H9 (cell line): Measurements from ENCODE around the gene DHX36. TPM values are rescaled to one million over a fixed set of nuclear protein-coding genes. Genes with fewer than 3 reads are reported as not detected.
A peak's percentile ranks its signal among the peaks of the same experiment; 100 is the strongest.

Experiments used
- DNase-seq: peaks from one replicate; pipeline ENCODE4 v3.0.0-alpha.2; 2017
- H2AFZ ChIP-seq: one replicate; pipeline ENCODE4 v1.6.1; 2013; ENCODE audit warnings: mild to moderate bottlenecking, low read length, control low read depth, moderate library complexity
- H2AK5ac ChIP-seq: 2 replicates; pipeline ENCODE4 v1.6.1; 2013; ENCODE audit warnings: low read length, control low read depth, mixed read lengths; ENCODE audit not compliant: insufficient read length
- H2BK120ac ChIP-seq: one replicate; pipeline ENCODE4 v1.6.1; 2013; ENCODE audit warnings: low read depth, mild to moderate bottlenecking, low read length, control low read depth, inconsistent platforms; ENCODE audit not compliant: poor library complexity, severe bottlenecking
- H2BK12ac ChIP-seq: 2 replicates; pipeline ENCODE4 v1.6.1; 2013; ENCODE audit warnings: low read length, control low read depth, mixed read lengths, low read depth; ENCODE audit not compliant: insufficient read length
- H2BK15ac ChIP-seq: 2 replicates; pipeline ENCODE4 v1.6.1; 2013; ENCODE audit warnings: low read depth, low read length, control low read depth
- H2BK20ac ChIP-seq: one replicate; pipeline ENCODE4 v1.6.1; 2013; ENCODE audit warnings: low read depth, mild to moderate bottlenecking, low read length, control low read depth, inconsistent platforms; ENCODE audit not compliant: poor library complexity, severe bottlenecking
- H2BK5ac ChIP-seq: 2 replicates; pipeline ENCODE4 v1.6.1; 2013; ENCODE audit warnings: low read length, control low read depth, mixed read lengths; ENCODE audit not compliant: insufficient read length
- H3K14ac ChIP-seq: 2 replicates; pipeline ENCODE4 v1.6.1; 2013; ENCODE audit warnings: low read length, control low read depth; ENCODE audit not compliant: insufficient read depth
- H3K18ac ChIP-seq: 2 replicates; pipeline ENCODE4 v1.6.1; 2013; ENCODE audit warnings: low read depth, mild to moderate bottlenecking, mixed read lengths, low read length, control low read depth; ENCODE audit not compliant: insufficient read length
- H3K23ac ChIP-seq: 2 replicates; pipeline ENCODE4 v1.6.1; 2013; ENCODE audit warnings: low read length, control low read depth, mixed read lengths, low read depth; ENCODE audit not compliant: insufficient read length
- H3K23me2 ChIP-seq: 2 replicates; pipeline ENCODE4 v1.6.1; 2013; ENCODE audit warnings: low read depth, mild to moderate bottlenecking, mixed read lengths, low read length, control low read depth; ENCODE audit not compliant: insufficient read length, poor library complexity, severe bottlenecking
- H3K27ac ChIP-seq: 2 replicates; pipeline ENCODE4 v1.5.1; 2013; ENCODE audit warnings: low read length, control low read depth, mixed read lengths, low read depth; ENCODE audit not compliant: insufficient read length
- H3K27me3 ChIP-seq: 2 replicates; pipeline ENCODE4 v1.6.1; 2013; ENCODE audit warnings: low read length, control low read depth, inconsistent platforms; ENCODE audit not compliant: insufficient read depth
- H3K4ac ChIP-seq: 2 replicates; pipeline ENCODE4 v1.6.1; 2013; ENCODE audit warnings: low read depth, mild to moderate bottlenecking, control low read depth, inconsistent platforms, low read length, moderate library complexity
- H3K4me1 ChIP-seq: 2 replicates; pipeline ENCODE4 v1.6.1; 2013; ENCODE audit warnings: low read length, control low read depth, inconsistent platforms; ENCODE audit not compliant: insufficient read depth
- H3K4me2 ChIP-seq: 2 replicates; pipeline ENCODE4 v1.6.1; 2013; ENCODE audit warnings: low read length, control low read depth, mixed read lengths; ENCODE audit not compliant: insufficient read length, insufficient read depth
- H3K56ac ChIP-seq: 2 replicates; pipeline ENCODE4 v1.6.1; 2013; ENCODE audit warnings: low read depth, mild to moderate bottlenecking, mixed read lengths, low read length, control low read depth; ENCODE audit not compliant: insufficient read length
- H3K79me1 ChIP-seq: 2 replicates; pipeline ENCODE4 v1.6.1; 2013; ENCODE audit warnings: low read depth, mild to moderate bottlenecking, moderate library complexity, low read length, control low read depth, inconsistent platforms; ENCODE audit not compliant: insufficient read depth, poor library complexity, severe bottlenecking
- H3K79me2 ChIP-seq: 2 replicates; pipeline ENCODE4 v1.6.1; 2013; ENCODE audit warnings: low read length, control low read depth, inconsistent platforms; ENCODE audit not compliant: insufficient read depth
- H3K9ac ChIP-seq: 2 replicates; pipeline ENCODE4 v1.6.1; 2013; ENCODE audit warnings: low read length, control low read depth, mixed read lengths; ENCODE audit not compliant: insufficient read length; ENCODE audit errors: extremely low read depth
- H3K9me3 ChIP-seq: one replicate; pipeline ENCODE4 v1.6.1; 2013; ENCODE audit warnings: low read depth, low read length, inconsistent platforms; ENCODE audit not compliant: control insufficient read depth
- H3T11ph ChIP-seq: one replicate; pipeline ENCODE4 v1.6.1; 2013; ENCODE audit warnings: mild to moderate bottlenecking, low read length, control low read depth, inconsistent platforms
- H4K20me1 ChIP-seq: one replicate; pipeline ENCODE4 v1.6.1; 2013; ENCODE audit not compliant: control insufficient read depth, insufficient read length, insufficient read depth
- H4K5ac ChIP-seq: 2 replicates; pipeline ENCODE4 v1.6.1; 2013; ENCODE audit warnings: low read depth, mild to moderate bottlenecking, mixed read lengths, low read length, control low read depth; ENCODE audit not compliant: insufficient read length
- H4K8ac ChIP-seq: replicated peaks from 2 replicates; pipeline ENCODE4 v1.6.1; 2013; ENCODE audit warnings: low read length, control low read depth, mixed read lengths, low read depth; ENCODE audit not compliant: insufficient read length
- H4K91ac ChIP-seq: 2 replicates; pipeline ENCODE4 v1.6.1; 2013; ENCODE audit warnings: low read depth, mild to moderate bottlenecking, moderate library complexity, mixed read lengths, low read length, control low read depth; ENCODE audit not compliant: insufficient read length
- H3K27ac Mint-ChIP-seq, 3 experiments: 2 replicates in 2 of 3; 3 replicates in 1 of 3; pipeline ENCODE4 v1.8.0; 2020 to 2021; ENCODE audit warnings: mixed read lengths in 3 of 3, mild to moderate bottlenecking in 1 of 3, moderate library complexity in 1 of 3
- H3K27me3 Mint-ChIP-seq: 2 replicates; pipeline ENCODE4 v1.8.0; 2021; ENCODE audit warnings: low read depth, mild to moderate bottlenecking, moderate library complexity, mixed read lengths
- H3K36me3 Mint-ChIP-seq, 3 experiments: 2 replicates in 2 of 3; 3 replicates in 1 of 3; pipeline ENCODE4 v1.8.0; 2020 to 2021; ENCODE audit warnings: low read depth in 3 of 3, mixed read lengths in 3 of 3; ENCODE audit not compliant: insufficient read depth in 1 of 3
- H3K4me1 Mint-ChIP-seq, 2 experiments: 2 replicates each; pipeline ENCODE4 v1.8.0; 2020; ENCODE audit warnings: mixed read lengths in 2 of 2
- H3K4me3 Mint-ChIP-seq, 2 experiments: 2 replicates in 1 of 2; 3 replicates in 1 of 2; pipeline ENCODE4 v1.8.0; 2020 to 2021; ENCODE audit warnings: mild to moderate bottlenecking in 2 of 2, mixed read lengths in 2 of 2, moderate library complexity in 1 of 2
- H3K9me3 Mint-ChIP-seq, 2 experiments: 2 replicates in 1 of 2; 3 replicates in 1 of 2; pipeline ENCODE4 v1.8.0; 2020; ENCODE audit warnings: mild to moderate bottlenecking in 2 of 2, mixed read lengths in 2 of 2, moderate library complexity in 1 of 2
- CTCF ChIP-seq: fragments of 200-600 bp; sonication (generic); conservative IDR thresholded peaks from 3 replicates; pipeline ENCODE4 v1.8.0; 2021; ENCODE audit warnings: antibody characterized with exemption, mild to moderate bottlenecking
- WGBS: extraction: QIAGEN DNeasy Blood & Tissue Kit; methylation state at CpG from one replicate; pipeline ENCODE4 v1.1.7; 2013; ENCODE audit warnings: missing lambda C conversion rate, low lambda C conversion rate, mixed read lengths; ENCODE audit not compliant: insufficient read length; ENCODE audit errors: extremely low coverage; 5-methylcytosine and 5-hydroxymethylcytosine counted together
- total RNA-seq: library from RNA; stranded (reverse); gene quantifications from 2 replicates; pipeline ENCODE4 v1.2.1, GENCODE V29; 2021

DHX36 gene
- total RNA-seq, 1 experiment from 2014 or later = 103 TPM

- Histone ChIP-seq H3K23ac (no peak overlapping the region), H2BK120ac (no peak overlapping the region), H4K5ac (no peak overlapping the region), H3K23me2 (no peaks in the 10 kb centered on the region), H2AFZ (no peak overlapping the region), H3K14ac (no peak overlapping the region), H3K18ac (no peak overlapping the region), H4K20me1 (no peaks in the 10 kb centered on the region), H3K4ac (no peak overlapping the region), H3K4me2 (no peak overlapping the region), H4K91ac (no peak overlapping the region), H3K9ac (no peak overlapping the region), H2BK5ac (no peak overlapping the region), H2BK12ac (no peak overlapping the region), H2BK20ac (no peak overlapping the region), H3K79me1 (no peaks in the 10 kb centered on the region), H3K9me3 (no peaks in the 10 kb centered on the region), H3T11ph (no peak overlapping the region), H4K8ac (no peak overlapping the region), H2BK15ac (no peak overlapping the region), H3K4me1 (peaks cover 5% of the 10 kb centered on the region; the same call in 1 of the 2 replicates), H3K27ac (no peak overlapping the region), H3K56ac (no peak overlapping the region), H3K27me3 (no peaks in the 10 kb centered on the region), H2AK5ac (no peak overlapping the region), H3K79me2 (no peaks in the 10 kb centered on the region)
- Mint-ChIP-seq H3K4me1 (peaks cover 31 to 34% of the 10 kb centered on the region in 2 experiments), H3K36me3 (peaks cover 6 to 25% (median 19%) of the 10 kb centered on the region in 3 experiments; a peak in 6 of 7 replicates), H3K27me3 (no peaks in the 10 kb centered on the region; the same call in 1 of the 2 replicates), H3K4me3 (no peak overlapping the region), H3K9me3 (no peaks in the 10 kb centered on the region), H3K27ac (peak overlapping the region in 2 of 3 experiments; percentile 32 to 42; a peak in 2 of 7 replicates)
- WGBS = no CpG with 5 or more reads among the region's 2 CpGs
- no peak for DNase-seq
- no peak for TF ChIP-seq CTCF
Measured at GRCh38 chr3:154243353-154243752, 80.9 kb downstream of the DHX36 start.
